HG03103 (cell line): ENCODE data around the gene ZNF845.
"Not testable (repeated sequence)": the region's sequence is repeated elsewhere in the genome, so short reads cannot be mapped to it uniquely, and the experiment has no call there.

Experiments used
- ATAC-seq: cut with Tn5 transposase; IDR thresholded peaks from one replicate; pipeline ENCODE4 v1.9.1; 2021; ENCODE audit warnings: low read depth; ENCODE audit not compliant: unreplicated experiment

ZNF845 gene

DNA sequence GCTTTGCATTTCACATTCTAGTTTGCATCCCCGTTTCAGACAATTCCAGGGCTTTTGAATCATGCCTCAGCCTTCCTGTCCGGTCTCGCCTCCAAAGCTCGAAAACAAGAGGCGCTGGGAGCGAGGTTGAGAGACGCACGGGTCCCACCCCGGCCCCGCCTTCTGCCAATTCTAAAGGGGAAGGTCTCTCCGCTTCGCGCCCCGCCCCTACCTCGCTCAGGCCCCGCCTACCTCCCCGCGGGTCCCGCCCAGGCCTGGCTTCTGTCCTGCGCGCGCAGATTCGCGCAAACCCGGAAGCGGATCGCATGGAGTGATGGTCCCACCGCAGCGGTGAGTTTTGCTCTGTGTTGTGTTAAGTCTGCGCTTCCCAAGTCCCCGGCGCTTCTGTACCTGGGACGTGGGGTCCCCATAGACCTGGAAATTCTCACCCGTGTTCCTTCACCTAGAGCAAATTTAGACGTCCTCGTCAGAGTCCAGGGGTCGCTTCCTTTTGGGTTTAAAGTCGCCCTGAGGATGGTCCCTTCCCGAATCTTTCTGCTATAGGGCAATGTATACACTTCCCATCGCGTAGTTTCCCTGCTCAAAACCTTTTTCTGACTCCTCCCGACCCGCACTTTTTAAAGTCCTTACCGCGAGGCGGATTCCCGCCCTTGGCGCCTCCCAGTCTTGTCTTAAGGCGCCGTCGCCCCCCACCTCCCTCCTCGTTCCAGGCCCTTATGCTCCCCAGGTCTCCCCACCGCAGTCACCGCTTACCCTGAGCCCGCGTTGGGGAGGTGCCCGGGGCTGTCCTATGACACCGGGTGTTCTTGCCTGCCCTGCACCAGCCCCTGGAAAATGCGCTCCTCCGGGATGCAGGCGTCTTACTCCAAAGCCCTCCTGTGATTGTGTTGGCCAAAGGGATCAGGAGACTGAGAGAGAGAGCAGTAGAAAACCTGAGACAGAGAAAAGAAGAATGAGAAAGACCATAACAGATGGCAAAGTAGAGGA is at the start of gene ZNF845:
Gene ZNF845, plus strand, starts transcription at position 287 of the 987 bp plus-strand sequence. CDS start 7,559 bp downstream, outside the sequence.
- peak; percentile 94 for ATAC-seq

DNA sequence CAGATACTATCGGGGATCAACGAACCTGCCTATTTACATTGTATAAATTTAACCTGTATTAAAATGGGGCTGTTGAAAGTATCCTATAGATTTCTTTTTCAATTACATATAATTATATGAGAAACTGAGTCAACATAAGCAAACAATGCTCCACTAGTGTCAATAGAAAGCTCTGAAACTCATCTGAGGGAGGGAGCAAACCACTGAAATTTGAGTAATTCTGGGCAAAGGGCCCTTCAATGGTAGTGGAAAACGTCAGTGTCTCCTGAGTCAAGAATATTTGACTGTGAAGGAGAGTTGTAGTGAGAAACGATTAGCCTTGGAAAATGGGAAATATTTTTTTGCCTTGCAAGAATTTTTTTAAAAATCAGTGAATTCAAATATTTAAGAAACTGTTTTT is 48.5 kb upstream of the ZNF845 start:
- ATAC-seq, result no peak

- ATAC-seq, result no peak
These were observed 42.6 kb upstream of the ZNF845 start for GRCh38 chr19:53290758-53291549.

DNA sequence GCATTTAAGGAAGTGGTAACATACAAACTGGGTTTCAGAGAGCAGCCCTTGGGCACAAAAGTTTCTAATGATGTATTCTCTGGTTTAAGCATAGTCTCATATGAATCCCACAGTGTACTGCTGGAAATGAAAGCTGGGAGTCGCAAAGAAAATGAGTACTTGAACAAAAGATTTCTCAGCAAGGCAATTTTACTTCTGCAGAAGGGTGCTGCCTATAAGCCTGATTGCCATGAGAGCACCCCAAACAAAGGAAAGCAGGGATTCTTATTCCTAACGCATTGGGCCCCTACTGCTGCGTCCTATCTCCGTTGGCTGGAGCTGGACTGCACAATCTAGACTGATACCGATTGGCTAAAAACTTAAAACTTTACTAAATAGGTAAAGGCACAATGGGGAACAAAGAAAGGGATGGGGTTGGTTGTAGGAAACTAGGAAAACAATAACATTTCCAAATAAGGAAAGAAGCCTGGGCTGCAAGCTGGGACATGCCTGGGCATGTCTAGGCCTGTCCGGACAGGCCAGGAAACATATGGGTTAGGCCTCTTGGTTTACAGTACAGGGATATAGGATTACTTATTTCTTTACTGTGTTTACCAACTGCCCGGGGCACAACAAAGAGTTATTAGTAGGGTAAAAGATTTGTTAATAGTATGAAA is 38.6 kb upstream of the ZNF845 start:
- ATAC-seq, result no peak

DNA sequence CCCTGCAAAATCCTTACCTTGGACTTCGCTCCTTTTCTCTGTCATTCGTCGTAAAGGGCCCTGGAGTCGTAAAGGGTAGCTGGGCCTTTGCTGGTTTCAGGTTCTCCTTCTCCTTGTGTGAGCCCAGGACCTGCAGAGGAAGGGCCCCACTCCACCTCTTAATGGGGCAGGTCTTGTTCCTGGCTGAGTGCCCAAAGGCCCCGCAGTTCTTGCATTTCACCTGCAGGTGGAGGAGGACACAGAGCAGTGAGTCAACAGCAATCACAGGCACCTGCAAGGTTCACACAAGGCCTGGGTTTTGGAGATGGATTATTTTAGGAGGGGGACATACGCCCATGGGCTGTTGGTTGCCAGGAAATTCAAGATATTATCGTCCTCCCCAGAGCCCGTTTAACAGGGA is 32.2 kb upstream of the ZNF845 start:
- ATAC-seq, result not testable (repeated sequence)

- ATAC-seq, result no peak
These were observed 25.2 kb upstream of the ZNF845 start for GRCh38 chr19:53308339-53308811.

- ATAC-seq, result no peak
These were observed 22.5 kb upstream of the ZNF845 start for GRCh38 chr19:53311044-53311443.

DNA sequence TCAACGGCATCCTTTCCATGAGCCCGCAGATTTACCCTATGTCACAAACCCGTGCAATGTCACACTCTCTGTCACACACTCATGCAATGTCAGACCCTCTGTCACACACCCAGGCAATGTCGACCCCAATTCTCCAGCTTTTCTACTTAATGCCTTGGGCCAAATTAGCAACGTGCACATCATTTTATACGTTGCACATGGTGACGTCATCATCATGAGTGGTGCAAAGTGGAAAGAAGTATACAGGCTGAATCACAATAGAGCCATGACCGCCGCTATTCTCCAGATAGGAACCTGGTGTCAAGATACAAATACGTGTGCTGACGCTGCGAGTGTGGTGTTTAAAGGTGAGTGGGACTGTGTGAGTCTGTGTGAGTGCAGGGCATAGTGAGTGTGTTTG is 21.7 kb upstream of the ZNF845 start:
- no peak for ATAC-seq

- no peak for ATAC-seq
These were observed 4.6 kb upstream of the ZNF845 start for GRCh38 chr19:53328967-53329366.

GRCh38 chr19:53332484-53332883 is 1.1 kb upstream of the ZNF845 start:
- ATAC-seq, result no peak

- ATAC-seq, result no peak
These were observed 485 bp upstream of the ZNF845 start for GRCh38 chr19:53333066-53333462.

DNA sequence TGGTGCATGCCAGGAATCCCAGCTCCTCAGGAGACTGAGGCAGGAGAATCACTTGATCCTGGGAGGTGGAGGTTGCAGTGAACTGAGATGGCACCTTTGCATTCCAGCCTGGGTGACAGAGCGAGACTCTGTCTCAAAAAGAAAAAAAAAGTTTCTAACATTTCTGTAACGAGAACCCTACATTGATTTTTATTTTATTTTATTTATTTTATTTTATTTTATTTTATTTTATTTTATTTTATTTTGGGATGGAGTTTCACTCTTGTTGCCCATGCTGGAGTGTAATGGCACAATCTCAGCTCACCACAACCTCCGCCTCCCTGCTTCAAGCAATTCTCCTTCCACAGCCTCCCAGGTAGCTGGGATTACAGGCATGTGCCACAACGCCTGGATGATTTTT is 10.9 kb downstream of the ZNF845 start:
- not testable (repeated sequence) for ATAC-seq

GRCh38 chr19:53355739-53356138 is 22.2 kb downstream of the ZNF845 start:
- ATAC-seq, result no peak

GRCh38 chr19:53357821-53358581 is 24.5 kb downstream of the ZNF845 start:
- no peak for ATAC-seq

DNA sequence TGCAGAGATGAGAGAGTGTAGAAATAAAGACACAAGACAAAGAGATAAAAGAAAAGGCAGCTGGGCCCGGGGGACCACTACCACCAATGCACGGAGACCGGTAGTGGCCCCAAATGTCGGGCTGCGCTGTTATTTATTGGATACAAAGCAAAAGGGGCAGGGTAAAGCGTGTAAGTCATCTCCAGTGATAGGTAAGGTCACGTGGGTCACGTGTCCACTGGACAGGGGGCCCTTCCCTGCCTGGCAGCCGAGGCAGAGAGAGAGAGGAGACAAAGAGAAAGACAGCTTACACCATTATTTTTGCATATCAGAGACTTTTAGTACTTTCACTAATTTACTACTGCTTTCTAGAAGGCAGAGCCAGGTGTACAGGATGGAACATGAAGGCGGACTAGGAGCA is 26.5 kb downstream of the ZNF845 start:
- not testable (repeated sequence) for ATAC-seq

GRCh38 chr19:53365134-53365898 is 31.8 kb downstream of the ZNF845 start, which contains the start of gene ZNF525:
TSS of gene ZNF525 (plus strand) at chr19:53365705. CDS start at chr19:53372282, 6,577 bp downstream.
- ATAC-seq, result peak; percentile 88

- ATAC-seq, result peak; percentile 27
These were observed 32.4 kb downstream of the ZNF845 start for GRCh38 chr19:53365899-53366493.

DNA sequence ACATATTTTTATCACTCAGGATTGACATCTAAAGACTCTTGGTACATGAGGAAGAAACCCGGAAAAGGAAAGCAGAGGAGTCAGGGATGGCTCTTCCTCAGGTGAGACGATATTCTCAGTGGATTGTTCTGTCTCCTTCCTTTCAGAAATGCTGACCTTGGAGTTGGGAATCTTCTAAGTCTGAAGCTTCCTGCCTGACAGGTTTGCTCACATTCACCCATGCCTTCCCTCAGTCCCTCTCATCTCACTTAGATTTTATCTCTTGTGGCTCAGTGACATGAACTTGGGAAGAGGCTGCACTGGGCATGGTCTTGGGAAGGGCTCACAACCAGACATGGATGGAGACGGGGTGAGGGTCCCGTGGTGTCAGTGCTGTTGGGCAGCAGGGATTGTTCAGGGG is 38.6 kb downstream of the ZNF845 start:
- no peak for ATAC-seq

GRCh38 chr19:53374288-53374687 is 40.7 kb downstream of the ZNF845 start:
- ATAC-seq, result no peak
